Spleen (tissue), 11 donors: Measurements from ENCODE around the gene CHKA. TPM values are rescaled to one million over a fixed set of nuclear protein-coding genes. Genes with fewer than 3 reads are reported as not detected.

ENCODE experiments used
- DNase-seq: peaks from one replicate; pipeline ENCODE4 v3.0.0-alpha.2; 2020
- H3K27ac ChIP-seq, 8 donors: fragments of 200-600 bp; sonication (generic) in 7 of 8; 1 replicate in 4 of 8; 2 replicates in 4 of 8; pipeline versions ENCODE4 v1.5.0 to v1.8.0; 2016 to 2021; ENCODE audit warnings: inconsistent platforms in 4 of 8, mild to moderate bottlenecking in 4 of 8, moderate library complexity in 1 of 8
- H3K27me3 ChIP-seq, 7 donors: fragments of 200-600 bp; sonication (generic) in 6 of 7; replicated peaks in 1 of 7; 1 replicate in 4 of 7; 2 replicates in 3 of 7; pipeline versions ENCODE4 v1.5.0 to v1.8.0; 2016 to 2021; ENCODE audit warnings: inconsistent platforms in 3 of 7, mild to moderate bottlenecking in 1 of 7
- H3K36me3 ChIP-seq, 6 donors: fragments of 200-600 bp; sonication (generic) in 5 of 6; 1 replicate in 4 of 6; 2 replicates in 2 of 6; pipeline versions ENCODE4 v1.5.0 to v1.8.0; 2016 to 2021; ENCODE audit warnings: inconsistent platforms in 2 of 6
- H3K4me1 ChIP-seq, 6 donors: fragments of 200-600 bp; sonication (generic) in 5 of 6; 1 replicate in 3 of 6; 2 replicates in 3 of 6; pipeline versions ENCODE4 v1.5.0 to v1.8.0; 2016 to 2021; ENCODE audit warnings: inconsistent platforms in 3 of 6
- H3K4me3 ChIP-seq, 8 donors: fragments of 200-600 bp; sonication (generic) in 7 of 8; 1 replicate in 4 of 8; 2 replicates in 4 of 8; pipeline versions ENCODE4 v1.5.0 to v1.8.0; 2016 to 2021; ENCODE audit warnings: inconsistent platforms in 4 of 8, mild to moderate bottlenecking in 4 of 8, moderate library complexity in 2 of 8
- H3K9me3 ChIP-seq, 8 donors: fragments of 200-600 bp; sonication (generic) in 7 of 8; 1 replicate in 4 of 8; 2 replicates in 4 of 8; pipeline versions ENCODE4 v1.5.0 to v1.8.0; 2016 to 2021; ENCODE audit warnings: inconsistent platforms in 4 of 8
- POLR2A ChIP-seq, 3 donors: fragments of 450-650 bp; IDR thresholded peaks; one replicate each; pipeline ENCODE4 v1.5.1; 2017; ENCODE audit warnings: antibody characterized with exemption in 3 of 3, mild to moderate bottlenecking in 1 of 3
- POLR2AphosphoS5 ChIP-seq, 3 donors: sonication (generic); formaldehyde crosslinking; IDR thresholded peaks; one replicate each; pipeline ENCODE4 v1.5.1; 2017; ENCODE audit warnings: antibody characterized with exemption in 3 of 3
- WGBS, 5 donors: extraction: QIAGEN DNeasy Blood & Tissue Kit in 3 of 5; methylation state at CpG; one replicate each; pipeline versions ENCODE4 v1.1.5 to v1.1.7; 2013 to 2018; 5-methylcytosine and 5-hydroxymethylcytosine counted together
- intact Hi-C: fragments of 100-400 bp; cut with DNase I; formaldehyde crosslinking; loops from one replicate; pipeline ENCODE4 v1.15.0; 2023; ENCODE audit warnings: low total_unique reads
- polyA plus RNA-seq, 3 donors: library from polyadenylated mRNA; stranded (reverse); fragments of 200-250 nt; gene quantifications; one replicate each; pipeline ENCODE4 v1.2.1, GENCODE V29; 2013
- total RNA-seq, 7 donors: library from RNA; depleted of rRNA in 3 of 7; stranded (reverse); fragments of >200 nt in 3 of 7; fragmentation: NEBNext Ultra II Directional in 4 of 7; extraction: Animal tissue kit (Norgen Biotek cat#: 25700) in 4 of 7; gene quantifications; one replicate each; pipeline versions ENCODE4 v1.1.0 to v1.2.1, GENCODE V29; 2016 to 2021
- TF ChIP-seq, protein P1 (sequence below), 11 experiments: fragments of 200-600 bp in 7 of 11; fragments of 450-650 bp in 4 of 11; sonication (generic) in 4 of 11; IDR thresholded peaks in 8 of 11; conservative IDR thresholded peaks in 3 of 11; 1 replicate in 7 of 11; 2 replicates in 4 of 11; pipeline versions ENCODE4 v1.4.0 to v1.8.0; 2016 to 2021; ENCODE audit warnings: antibody characterized with exemption in 11 of 11, inconsistent platforms in 4 of 11, mild to moderate bottlenecking in 1 of 11
- donor health status: healthy with polysubstance abuse.
- donor health status: DM: no; HTN: no; CAD: no; lungs with moderate emphysema.
- donor health status: DM: no; HTN: no; CAD: no.
- donor health status: Bipolar disorder and iron deficiency.
- donor health status: healthy.
- donor health status: DM: no; HTN: no; CAD: no.
- donor health status: DM: yes; HTN: yes; CAD: no.

Gene CHKA
- total and polyA plus RNA-seq, 10 donors, result 19.7 to 76.1 (median 33.4) TPM

DNA sequence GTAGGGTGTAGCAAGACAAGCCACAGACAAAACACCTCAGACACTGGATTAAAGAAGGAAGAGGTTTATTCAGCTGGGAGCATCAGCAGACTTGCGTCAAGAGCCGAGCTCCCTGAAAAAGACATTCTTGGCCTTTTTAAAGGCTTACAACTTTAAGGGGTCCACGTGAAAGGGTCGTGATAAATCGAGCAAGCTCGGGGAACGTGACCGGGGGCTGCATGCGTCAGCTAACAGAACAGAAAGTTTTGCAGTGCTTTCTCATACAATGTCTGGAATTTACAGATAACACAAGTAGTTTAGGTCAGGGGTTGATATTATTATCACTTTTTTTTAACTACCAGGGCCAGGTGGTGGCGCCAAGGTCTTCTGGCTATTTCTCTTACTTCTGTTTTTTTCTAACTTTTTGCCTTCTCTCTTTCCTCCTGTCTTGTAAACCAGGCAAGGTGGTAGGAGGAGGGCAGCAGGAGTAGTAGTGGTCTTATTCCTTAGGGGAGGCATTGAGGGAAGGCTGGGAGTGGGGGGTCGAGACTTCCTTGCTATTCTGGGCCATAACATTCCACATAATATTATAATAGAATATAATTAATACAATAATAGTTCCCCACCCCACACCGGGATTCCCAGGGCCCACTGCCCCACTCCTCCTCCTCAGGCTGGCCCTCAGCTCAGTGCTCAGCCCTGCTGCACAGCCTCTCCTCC lies 111.6 kb downstream of the CHKA start:
- Histone ChIP-seq H3K9me3 (no peaks in the 10 kb centered on the region), H3K36me3 (peaks cover 0 to 5% (median 0%) of the 10 kb centered on the region in 6 donors), H3K4me1 (peaks cover 12 to 98% (median 73%) of the 10 kb centered on the region in 6 donors), H3K4me3 (peak overlapping the region in 5 of 8 donors; percentile 28 to 65 (median 38)), H3K27me3 (peaks cover 0 to 5% (median 0%) of the 10 kb centered on the region in 7 donors), H3K27ac (peak overlapping the region; percentile 63 to 93 (median 90))
- intact Hi-C loops, result no loop called here
- WGBS, 5 donors, result 21 to 32% (median 23%) methylated on average over 12 of the region's 12 CpGs
- TF ChIP-seq POLR2A (IDR thresholded peaks at IDR 0.05), result no peak
- TF ChIP-seq, protein P1, sequence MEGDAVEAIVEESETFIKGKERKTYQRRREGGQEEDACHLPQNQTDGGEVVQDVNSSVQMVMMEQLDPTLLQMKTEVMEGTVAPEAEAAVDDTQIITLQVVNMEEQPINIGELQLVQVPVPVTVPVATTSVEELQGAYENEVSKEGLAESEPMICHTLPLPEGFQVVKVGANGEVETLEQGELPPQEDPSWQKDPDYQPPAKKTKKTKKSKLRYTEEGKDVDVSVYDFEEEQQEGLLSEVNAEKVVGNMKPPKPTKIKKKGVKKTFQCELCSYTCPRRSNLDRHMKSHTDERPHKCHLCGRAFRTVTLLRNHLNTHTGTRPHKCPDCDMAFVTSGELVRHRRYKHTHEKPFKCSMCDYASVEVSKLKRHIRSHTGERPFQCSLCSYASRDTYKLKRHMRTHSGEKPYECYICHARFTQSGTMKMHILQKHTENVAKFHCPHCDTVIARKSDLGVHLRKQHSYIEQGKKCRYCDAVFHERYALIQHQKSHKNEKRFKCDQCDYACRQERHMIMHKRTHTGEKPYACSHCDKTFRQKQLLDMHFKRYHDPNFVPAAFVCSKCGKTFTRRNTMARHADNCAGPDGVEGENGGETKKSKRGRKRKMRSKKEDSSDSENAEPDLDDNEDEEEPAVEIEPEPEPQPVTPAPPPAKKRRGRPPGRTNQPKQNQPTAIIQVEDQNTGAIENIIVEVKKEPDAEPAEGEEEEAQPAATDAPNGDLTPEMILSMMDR (IDR thresholded peaks at IDR 0.05 in 8 of 11, conservative IDR thresholded peaks at IDR 0.05 in 3 of 11), result peak in 3 of 11 experiments; percentile 8 to 22 (median 8)
- DNase-seq, result no peak

DNA sequence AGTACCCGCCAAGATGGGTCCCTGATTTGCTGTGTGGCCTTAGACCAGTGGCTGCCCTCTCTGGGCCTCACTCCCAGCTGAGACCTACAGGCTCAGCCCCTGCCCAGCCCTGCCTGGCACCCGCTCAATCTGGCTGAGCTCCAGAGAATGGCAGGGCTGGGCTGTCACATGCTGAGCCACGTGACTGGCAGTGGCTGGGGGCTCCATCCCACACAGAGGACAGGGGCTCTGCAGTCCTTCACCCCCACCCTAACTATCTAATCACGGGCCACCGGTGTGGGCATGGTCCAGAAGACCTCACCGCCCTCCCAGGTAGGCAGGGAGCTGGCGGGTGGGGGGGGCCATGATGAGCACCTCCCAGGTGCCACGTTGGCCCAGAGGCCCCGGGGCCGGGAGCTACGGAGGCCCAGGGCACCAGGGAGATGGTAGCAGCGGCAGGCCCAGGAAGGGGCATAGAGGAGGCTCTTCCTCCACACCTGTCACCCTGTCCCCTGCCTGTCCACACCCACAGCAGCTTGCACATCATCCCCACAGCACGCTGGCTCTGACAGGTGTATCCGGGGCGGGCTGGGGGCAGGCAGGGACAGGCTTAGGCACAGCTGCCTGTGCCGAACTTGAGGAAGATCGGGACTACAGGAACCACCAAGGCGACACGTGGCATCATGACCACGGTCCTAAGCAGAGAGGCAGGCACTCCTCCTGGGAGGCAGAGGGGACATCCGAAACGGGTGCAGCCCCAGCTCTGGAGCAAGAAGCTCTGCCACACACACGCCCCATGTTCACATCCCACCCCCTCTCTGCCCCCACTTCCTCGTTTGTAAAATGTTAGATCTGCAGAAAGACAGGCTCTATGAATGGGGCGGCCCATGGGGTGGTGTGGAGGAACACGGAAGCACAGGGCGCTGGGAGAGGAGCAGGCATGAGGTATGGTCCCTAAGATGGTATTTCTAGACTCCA lies 112.5 kb downstream of the CHKA start:
- peaks cover 0 to 5% (median 0%) of the 10 kb centered on the region in 7 donors for H3K27me3 ChIP-seq
- H3K27ac ChIP-seq, result peak overlapping the region in 6 of 8 donors; percentile 83 to 93 (median 91)
- no peaks in the 10 kb centered on the region for H3K9me3 ChIP-seq
- intact Hi-C loops, result no loop called here
- H3K4me1 ChIP-seq, result peaks cover 15 to 96% (median 70%) of the 10 kb centered on the region in 6 donors
- TF ChIP-seq, protein P1 (IDR thresholded peaks at IDR 0.05 in 8 of 11, conservative IDR thresholded peaks at IDR 0.05 in 3 of 11), result no peak
- TF ChIP-seq POLR2AphosphoS5 (IDR thresholded peaks at IDR 0.05), result peak; percentile 79 to 87 (median 81)
- WGBS, 5 donors, result 48 to 56% (median 51%) methylated on average over 16 to 27 of the region's 27 CpGs
- peaks cover 0 to 3% (median 0%) of the 10 kb centered on the region in 6 donors for H3K36me3 ChIP-seq
- DNase-seq, result peak; percentile 89
- H3K4me3 ChIP-seq, result peak overlapping the region in 1 of 8 donors; percentile 65

DNA sequence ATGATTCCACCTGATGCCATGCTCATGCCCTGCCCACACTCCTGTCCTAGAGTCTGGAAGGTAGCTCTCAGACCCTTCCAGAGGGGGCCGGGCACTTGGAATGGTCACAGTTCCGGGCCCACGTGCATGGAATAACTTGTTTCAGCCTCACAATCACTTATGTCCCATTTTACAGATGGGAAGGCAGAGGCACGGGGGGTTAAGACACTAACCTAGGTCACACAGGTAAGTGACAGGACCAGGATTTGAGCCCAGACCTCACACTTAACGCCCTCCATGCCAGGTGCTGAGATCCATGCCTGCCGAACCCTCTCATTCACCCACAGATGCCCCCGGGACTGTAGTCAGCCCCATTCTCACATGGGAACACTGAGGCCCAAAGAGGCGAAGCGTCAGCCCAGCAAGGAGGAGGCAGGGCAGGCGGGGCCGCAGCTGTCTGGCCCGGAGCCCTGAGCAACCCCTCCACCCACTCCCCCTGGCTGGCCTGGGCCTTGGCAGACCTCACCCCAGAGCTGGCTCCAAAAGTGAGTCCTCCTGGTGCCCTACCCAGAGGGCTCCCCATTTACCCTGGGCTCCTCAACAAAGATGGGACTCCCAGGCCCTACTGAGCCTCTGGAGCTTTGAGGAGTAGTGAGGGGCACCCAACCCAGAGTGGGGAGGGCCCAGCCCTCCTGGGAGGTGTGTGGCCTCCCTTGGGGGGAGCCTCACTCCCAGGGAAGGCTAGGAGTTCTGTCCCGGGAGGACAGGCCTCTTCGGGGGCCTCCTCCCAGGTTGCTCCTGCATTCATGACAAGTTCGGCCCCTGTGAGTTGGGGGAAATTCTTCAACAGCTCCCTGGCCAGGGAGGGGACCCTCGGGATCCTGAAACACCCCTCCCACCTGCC lies 113.4 kb downstream of the CHKA start:
- Histone ChIP-seq H3K27ac (peak overlapping the region in 5 of 8 donors; percentile 83 to 93 (median 91)), H3K9me3 (no peaks in the 10 kb centered on the region), H3K4me3 (no peak overlapping the region), H3K27me3 (peaks cover 0 to 5% (median 0%) of the 10 kb centered on the region in 7 donors), H3K36me3 (no peaks in the 10 kb centered on the region), H3K4me1 (peaks cover 19 to 95% (median 71%) of the 10 kb centered on the region in 6 donors)
- TF ChIP-seq POLR2A (IDR thresholded peaks at IDR 0.05) (no peak), POLR2AphosphoS5 (IDR thresholded peaks at IDR 0.05) (no peak)
- TF ChIP-seq, protein P1 (IDR thresholded peaks at IDR 0.05 in 8 of 11, conservative IDR thresholded peaks at IDR 0.05 in 3 of 11), result no peak
- no peak for DNase-seq
- intact Hi-C loops, result no loop called here
- whole genome bisulfite sequencing, 5 donors, result 84 to 94% (median 90%) methylated on average over 14 to 16 of the region's 16 CpGs
